ENCODE results near the gene FAM240B. TPM values are rescaled to one million over a fixed set of nuclear protein-coding genes. Genes with fewer than 3 reads are reported as not detected.

Gene FAM240B
- total RNA-seq: not detected
- total RNA-seq (2013): not detected
- total RNA-seq: 0 to 0.05 (median 0) reads per million in 29 experiments

GRCh38 chr9:38720083-38720745 is at the start of gene FAM240B:
Gene FAM240B (minus strand): TSS chr9:38720133. CDS start chr9:38703999, 16,134 bp downstream.
- H3K27ac Mint-ChIP-seq: no peak within 1 kb of the TSS
- no peaks in the 10 kb centered on the region for H3K36me3 Mint-ChIP-seq
- no peaks in the 10 kb centered on the region for H3K9me3 ChIP-seq
- WGBS (ENCODE audit: insufficient coverage): 84% methylated on average over 3 of the region's 7 CpGs
- no peak for DNase-seq
- H3K4me3 ChIP-seq (ENCODE audit: control insufficient read depth in 1 of 2, extremely low read depth in 1 of 2, low read length in 1 of 2): no peak within 1 kb of the TSS
- ChIA-PET CTCF (no interaction called here), POLR2A (no interaction called here)
- no peak for ATAC-seq (replicated peaks in 1 of 4)
- H3K4me3 Mint-ChIP-seq: no peak within 1 kb of the TSS
- H3K27me3 Mint-ChIP-seq: peaks cover 10 to 14% of the 10 kb centered on the region in 2 donors
- H3K4me1 Mint-ChIP-seq: no peaks in the 10 kb centered on the region
- no peak within 1 kb of the TSS for H3K27ac ChIP-seq (ENCODE audit: low read length)
- H3K4me1 ChIP-seq (ENCODE audit: control insufficient read depth in 1 of 2, extremely low read depth in 1 of 2, insufficient read depth in 2 of 2, low read length in 2 of 2): no peaks in the 10 kb centered on the region
- no peaks in the 10 kb centered on the region for H3K36me3 ChIP-seq (ENCODE audit: control insufficient read depth in 2 of 2, extremely low read depth in 1 of 2, insufficient read depth in 1 of 2, low read length in 1 of 2)
- no peaks in the 10 kb centered on the region for H3K9me3 Mint-ChIP-seq
- peaks cover 0 to 2% of the 10 kb centered on the region in 2 experiments for H3K27me3 ChIP-seq (replicated peaks in 1 of 2; ENCODE audit: control insufficient read depth in 2 of 2, extremely low read depth in 1 of 2, insufficient read depth in 2 of 2, low read length in 1 of 2)

GRCh38 chr9:38768351-38768761 is 48.4 kb upstream of the FAM240B start:
- POLR2A ChIA-PET: no interaction called here
- peaks cover 0 to 4% (median 3%) of the 10 kb centered on the region in 3 donors for H3K9me3 Mint-ChIP-seq

GRCh38 chr9:38765101-38765500 is 45.2 kb upstream of the FAM240B start:
- POLR2A ChIA-PET: no interaction called here
- 91% methylated on average over 2 of the region's 4 CpGs for WGBS (ENCODE audit: insufficient coverage)
- Histone ChIP-seq H3K27ac (ENCODE audit: low read length) (no peak overlapping the region), H3K36me3 (ENCODE audit: control insufficient read depth in 2 of 2, extremely low read depth in 1 of 2, insufficient read depth in 1 of 2, low read length in 1 of 2) (no peaks in the 10 kb centered on the region), H3K4me3 (ENCODE audit: control insufficient read depth in 1 of 2, extremely low read depth in 1 of 2, low read length in 1 of 2) (no peak overlapping the region), H3K27me3 (replicated peaks in 1 of 2; ENCODE audit: control insufficient read depth in 2 of 2, extremely low read depth in 1 of 2, insufficient read depth in 2 of 2, low read length in 1 of 2) (peaks cover 0 to 6% of the 10 kb centered on the region in 2 experiments), H3K9me3 (no peaks in the 10 kb centered on the region), H3K4me1 (ENCODE audit: control insufficient read depth in 1 of 2, extremely low read depth in 1 of 2, insufficient read depth in 2 of 2, low read length in 2 of 2) (no peaks in the 10 kb centered on the region)
- Mint-ChIP-seq H3K27me3 (peaks cover 3 to 10% of the 10 kb centered on the region in 2 donors), H3K4me1 (no peaks in the 10 kb centered on the region), H3K4me3 (no peak overlapping the region), H3K9me3 (peaks cover 0 to 4% (median 3%) of the 10 kb centered on the region in 3 donors), H3K36me3 (no peaks in the 10 kb centered on the region), H3K27ac (no peak overlapping the region)
- ATAC-seq (replicated peaks in 1 of 4): no peak
- CTCF ChIA-PET: no interaction called here
- no peak for DNase-seq

More at GRCh38 chr9:38768351-38768761, 48.4 kb upstream of the FAM240B start:
- H3K36me3 ChIP-seq (ENCODE audit: control insufficient read depth in 2 of 2, extremely low read depth in 1 of 2, insufficient read depth in 1 of 2, low read length in 1 of 2): no peaks in the 10 kb centered on the region
- WGBS (ENCODE audit: insufficient coverage): 100% methylated on average over 2 of the region's 9 CpGs
- H3K27me3 Mint-ChIP-seq: peaks cover 5 to 10% of the 10 kb centered on the region in 2 donors
- no peak overlapping the region for H3K27ac ChIP-seq (ENCODE audit: low read length)
- no peaks in the 10 kb centered on the region for H3K36me3 Mint-ChIP-seq
- H3K4me3 ChIP-seq (ENCODE audit: control insufficient read depth in 1 of 2, extremely low read depth in 1 of 2, low read length in 1 of 2): no peak overlapping the region
- DNase-seq: no peak
- no peak overlapping the region for H3K27ac Mint-ChIP-seq
- H3K4me1 Mint-ChIP-seq: no peaks in the 10 kb centered on the region
- peaks cover 0 to 6% of the 10 kb centered on the region in 2 experiments for H3K27me3 ChIP-seq (replicated peaks in 1 of 2; ENCODE audit: control insufficient read depth in 2 of 2, extremely low read depth in 1 of 2, insufficient read depth in 2 of 2, low read length in 1 of 2)
- no peak for ATAC-seq (replicated peaks in 1 of 4)
- H3K9me3 ChIP-seq: no peaks in the 10 kb centered on the region
- no peaks in the 10 kb centered on the region for H3K4me1 ChIP-seq (ENCODE audit: control insufficient read depth in 1 of 2, extremely low read depth in 1 of 2, insufficient read depth in 2 of 2, low read length in 2 of 2)
- no peak overlapping the region for H3K4me3 Mint-ChIP-seq
- CTCF ChIA-PET: no interaction called here

GRCh38 chr9:38761999-38762398 is 42.1 kb upstream of the FAM240B start:
- no peak overlapping the region for H3K27ac ChIP-seq (ENCODE audit: low read length)
- no peaks in the 10 kb centered on the region for H3K36me3 ChIP-seq (ENCODE audit: control insufficient read depth in 2 of 2, extremely low read depth in 1 of 2, insufficient read depth in 1 of 2, low read length in 1 of 2)
- POLR2A ChIA-PET: no interaction called here

GRCh38 chr9:38761339-38761738 is 41.4 kb upstream of the FAM240B start:
- CTCF ChIA-PET: no interaction called here
- WGBS (ENCODE audit: insufficient coverage): 17% methylated on average over 1 of the region's 3 CpGs
- no peaks in the 10 kb centered on the region for H3K36me3 Mint-ChIP-seq

More at GRCh38 chr9:38761999-38762398, 42.1 kb upstream of the FAM240B start:
- peaks cover 0 to 4% of the 10 kb centered on the region in 2 experiments for H3K27me3 ChIP-seq (replicated peaks in 1 of 2; ENCODE audit: control insufficient read depth in 2 of 2, extremely low read depth in 1 of 2, insufficient read depth in 2 of 2, low read length in 1 of 2)
- DNase-seq (no peak), ATAC-seq (replicated peaks in 1 of 4) (no peak)
- H3K9me3 Mint-ChIP-seq: peaks cover 0 to under 1% (median 0%) of the 10 kb centered on the region in 3 donors
- no peaks in the 10 kb centered on the region for H3K36me3 Mint-ChIP-seq
- no peaks in the 10 kb centered on the region for H3K4me1 ChIP-seq (ENCODE audit: control insufficient read depth in 1 of 2, extremely low read depth in 1 of 2, insufficient read depth in 2 of 2, low read length in 2 of 2)
- CTCF ChIA-PET: no interaction called here
- H3K27me3 Mint-ChIP-seq: peaks cover 3 to 14% of the 10 kb centered on the region in 2 donors
- no peak overlapping the region for H3K4me3 ChIP-seq (ENCODE audit: control insufficient read depth in 1 of 2, extremely low read depth in 1 of 2, low read length in 1 of 2)
- no peak overlapping the region for H3K4me3 Mint-ChIP-seq
- H3K4me1 Mint-ChIP-seq: no peaks in the 10 kb centered on the region
- H3K9me3 ChIP-seq: no peaks in the 10 kb centered on the region
- no CpG with 5 or more reads among the region's 8 CpGs for WGBS (ENCODE audit: insufficient coverage)
- H3K27ac Mint-ChIP-seq: no peak overlapping the region

GRCh38 chr9:38756702-38757101 is 36.8 kb upstream of the FAM240B start:
- Histone ChIP-seq H3K4me3 (ENCODE audit: control insufficient read depth in 1 of 2, extremely low read depth in 1 of 2, low read length in 1 of 2) (no peak overlapping the region), H3K27ac (ENCODE audit: low read length) (no peak overlapping the region), H3K27me3 (replicated peaks in 1 of 2; ENCODE audit: control insufficient read depth in 2 of 2, extremely low read depth in 1 of 2, insufficient read depth in 2 of 2, low read length in 1 of 2) (peaks cover 0 to 9% of the 10 kb centered on the region in 2 experiments), H3K36me3 (ENCODE audit: control insufficient read depth in 2 of 2, extremely low read depth in 1 of 2, insufficient read depth in 1 of 2, low read length in 1 of 2) (no peaks in the 10 kb centered on the region), H3K9me3 (no peaks in the 10 kb centered on the region), H3K4me1 (ENCODE audit: control insufficient read depth in 1 of 2, extremely low read depth in 1 of 2, insufficient read depth in 2 of 2, low read length in 2 of 2) (no peaks in the 10 kb centered on the region)
- no peak overlapping the region for H3K27ac Mint-ChIP-seq
- ATAC-seq (replicated peaks in 1 of 4): no peak
- no peak overlapping the region for H3K4me3 Mint-ChIP-seq
- ChIA-PET CTCF (no interaction called here), POLR2A (no interaction called here)
- no peaks in the 10 kb centered on the region for H3K9me3 Mint-ChIP-seq
- peaks cover 9 to 11% of the 10 kb centered on the region in 2 donors for H3K27me3 Mint-ChIP-seq
- no CpG with 5 or more reads among the region's 1 CpG for WGBS (ENCODE audit: insufficient coverage)
- no peak for DNase-seq
- H3K4me1 Mint-ChIP-seq: no peaks in the 10 kb centered on the region
- H3K36me3 Mint-ChIP-seq: no peaks in the 10 kb centered on the region

More at GRCh38 chr9:38761339-38761738, 41.4 kb upstream of the FAM240B start:
- no peak overlapping the region for H3K27ac Mint-ChIP-seq
- Histone ChIP-seq H3K27ac (ENCODE audit: low read length) (no peak overlapping the region), H3K4me3 (ENCODE audit: control insufficient read depth in 1 of 2, extremely low read depth in 1 of 2, low read length in 1 of 2) (no peak overlapping the region), H3K27me3 (replicated peaks in 1 of 2; ENCODE audit: control insufficient read depth in 2 of 2, extremely low read depth in 1 of 2, insufficient read depth in 2 of 2, low read length in 1 of 2) (peaks cover 0 to under 1% of the 10 kb centered on the region in 2 experiments), H3K36me3 (ENCODE audit: control insufficient read depth in 2 of 2, extremely low read depth in 1 of 2, insufficient read depth in 1 of 2, low read length in 1 of 2) (no peaks in the 10 kb centered on the region), H3K9me3 (no peaks in the 10 kb centered on the region), H3K4me1 (ENCODE audit: control insufficient read depth in 1 of 2, extremely low read depth in 1 of 2, insufficient read depth in 2 of 2, low read length in 2 of 2) (no peaks in the 10 kb centered on the region)
- ATAC-seq (replicated peaks in 1 of 4) (no peak), DNase-seq (no peak)
- H3K27me3 Mint-ChIP-seq: peaks cover 3 to 14% of the 10 kb centered on the region in 2 donors
- no peaks in the 10 kb centered on the region for H3K9me3 Mint-ChIP-seq
- no peaks in the 10 kb centered on the region for H3K4me1 Mint-ChIP-seq
- POLR2A ChIA-PET: no interaction called here
- no peak overlapping the region for H3K4me3 Mint-ChIP-seq

Data from T-cell (primary cell).